BJ (cell line): ENCODE measurements around the gene IL1RAPL1. TPM values are rescaled to one million over a fixed set of nuclear protein-coding genes. Genes with fewer than 3 reads are reported as not detected.

Source experiments
- CTCF ChIA-PET: fragments of 350-600 bp; formaldehyde crosslinking; extraction: SDS; loops from one replicate; lab custom pipeline; 2021; ENCODE audit warnings: antibody characterized with exemption, inconsistent platforms; lab: Yijun Ruan, JAX
- POLR2A ChIA-PET: fragments of 300-600 bp; sonication (Branson Sonifier 250); formaldehyde crosslinking; extraction: SDS; loops from one replicate; lab custom pipeline; 2021; ENCODE audit warnings: antibody characterized with exemption; lab: Charles Lee
- DNase-seq: peaks from one replicate; pipeline ENCODE4 v3.0.0-alpha.2; 2011; ENCODE audit warnings: low read depth
- H3K27me3 ChIP-seq: 2 replicates; pipeline ENCODE4 v1.6.0; 2011; ENCODE audit warnings: low read length; ENCODE audit not compliant: control insufficient read depth, insufficient read depth
- H3K36me3 ChIP-seq: 2 replicates; pipeline ENCODE4 v1.5.1; 2011; ENCODE audit warnings: low read length; ENCODE audit not compliant: control insufficient read depth, insufficient read depth
- H3K4me3 ChIP-seq: 2 replicates; pipeline ENCODE4 v1.5.1; 2011; ENCODE audit warnings: low read depth, mild to moderate bottlenecking, control low read depth, low read length
- polyA plus RNA-seq: library from polyadenylated mRNA; depleted of rRNA; stranded (reverse); fragments of >200 nt; gene quantifications from 2 replicates; pipeline ENCODE4 v1.2.3, GENCODE V29; 2011
- small RNA-seq: library from RNA; depleted of rRNA; stranded (forward); fragments of <200 nt; gene quantifications from one replicate; pipeline ENCODE3, GENCODE V24; 2012; ENCODE audit warnings: low replicate concordance, low read depth; ENCODE audit not compliant: insufficient read length
- TF ChIP-seq, protein P1 (sequence below): IDR thresholded peaks from 2 replicates; pipeline ENCODE4 v1.5.1; 2011; ENCODE audit warnings: low read depth, mild to moderate bottlenecking, control low read depth, inconsistent platforms, low read length, moderate library complexity; ENCODE audit not compliant: insufficient read depth

Gene IL1RAPL1
- polyA plus RNA-seq, 1 experiment, result 0.02 TPM

DNA sequence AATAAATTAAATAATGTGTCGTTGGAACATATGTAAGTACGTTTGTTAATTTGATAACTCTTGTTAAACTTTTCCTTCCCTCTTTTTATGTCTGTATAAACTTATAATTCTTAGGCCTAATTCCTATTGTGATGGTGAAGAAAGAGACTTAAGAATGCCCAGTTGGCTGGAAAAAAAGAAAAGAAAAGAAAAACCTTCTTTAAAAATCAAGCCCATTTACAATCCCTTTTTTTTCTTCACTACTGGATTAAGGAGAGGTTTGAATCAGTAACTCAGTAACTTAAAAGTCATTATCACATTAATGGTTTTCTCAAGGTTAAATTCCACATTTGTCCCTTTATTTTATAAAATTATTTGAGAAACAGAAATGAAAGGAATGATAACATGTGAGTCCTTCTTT is 1374.8 kb downstream of the IL1RAPL1 start:
- ChIA-PET POLR2A (no interaction called here), CTCF (no interaction called here)
- no peak overlapping the region for H3K4me3 ChIP-seq
- no peaks in the 10 kb centered on the region for H3K27me3 ChIP-seq
- H3K36me3 ChIP-seq, result no peaks in the 10 kb centered on the region
- TF ChIP-seq, protein P1, sequence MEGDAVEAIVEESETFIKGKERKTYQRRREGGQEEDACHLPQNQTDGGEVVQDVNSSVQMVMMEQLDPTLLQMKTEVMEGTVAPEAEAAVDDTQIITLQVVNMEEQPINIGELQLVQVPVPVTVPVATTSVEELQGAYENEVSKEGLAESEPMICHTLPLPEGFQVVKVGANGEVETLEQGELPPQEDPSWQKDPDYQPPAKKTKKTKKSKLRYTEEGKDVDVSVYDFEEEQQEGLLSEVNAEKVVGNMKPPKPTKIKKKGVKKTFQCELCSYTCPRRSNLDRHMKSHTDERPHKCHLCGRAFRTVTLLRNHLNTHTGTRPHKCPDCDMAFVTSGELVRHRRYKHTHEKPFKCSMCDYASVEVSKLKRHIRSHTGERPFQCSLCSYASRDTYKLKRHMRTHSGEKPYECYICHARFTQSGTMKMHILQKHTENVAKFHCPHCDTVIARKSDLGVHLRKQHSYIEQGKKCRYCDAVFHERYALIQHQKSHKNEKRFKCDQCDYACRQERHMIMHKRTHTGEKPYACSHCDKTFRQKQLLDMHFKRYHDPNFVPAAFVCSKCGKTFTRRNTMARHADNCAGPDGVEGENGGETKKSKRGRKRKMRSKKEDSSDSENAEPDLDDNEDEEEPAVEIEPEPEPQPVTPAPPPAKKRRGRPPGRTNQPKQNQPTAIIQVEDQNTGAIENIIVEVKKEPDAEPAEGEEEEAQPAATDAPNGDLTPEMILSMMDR, result no peak
- DNase-seq, result no peak

DNA sequence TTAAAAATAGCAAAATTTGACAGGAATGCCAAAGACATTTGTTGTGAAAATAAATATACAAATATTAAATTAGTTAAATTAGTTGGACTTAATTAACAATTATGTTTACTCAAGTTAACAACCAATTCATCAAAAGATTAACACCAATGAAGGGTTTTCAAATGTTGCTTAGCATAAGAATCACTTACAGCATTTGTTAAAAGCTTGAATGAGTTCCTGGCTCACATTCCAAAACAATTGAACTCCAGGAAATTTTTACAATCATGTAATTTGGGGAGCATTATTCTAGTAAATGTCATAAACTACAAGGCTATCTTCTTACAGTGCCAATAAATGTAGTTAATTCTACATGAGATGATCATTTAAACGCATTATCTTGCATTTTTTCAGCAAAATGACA is 1378.4 kb downstream of the IL1RAPL1 start:
- Histone ChIP-seq H3K36me3 (no peaks in the 10 kb centered on the region), H3K4me3 (no peak overlapping the region), H3K27me3 (no peaks in the 10 kb centered on the region)
- TF ChIP-seq, protein P1, result no peak
- DNase-seq, result no peak
- ChIA-PET CTCF (no interaction called here), POLR2A (no interaction called here)

DNA sequence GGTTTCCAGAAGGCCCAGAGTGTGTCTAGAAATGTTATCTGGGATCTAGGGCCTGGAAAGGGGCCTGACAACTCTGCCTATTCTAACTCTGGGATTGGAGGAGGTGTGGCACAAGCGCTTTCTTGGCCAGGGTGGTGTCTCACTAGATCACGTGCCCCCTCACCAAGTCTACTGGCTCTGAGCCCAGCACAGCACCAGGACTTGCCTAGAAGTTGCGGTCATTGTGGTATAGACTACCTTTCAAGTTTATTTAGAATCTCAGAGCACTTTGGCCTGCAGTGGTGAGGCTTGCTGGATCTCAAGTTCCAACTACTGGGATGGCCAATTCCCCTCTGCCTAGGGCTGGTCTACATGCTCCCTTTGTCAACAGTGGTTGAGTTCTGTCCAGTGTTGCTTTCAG is 1404.8 kb downstream of the IL1RAPL1 start:
- TF ChIP-seq, protein P1, result no peak
- Histone ChIP-seq H3K27me3 (no peaks in the 10 kb centered on the region), H3K4me3 (no peak overlapping the region), H3K36me3 (no peaks in the 10 kb centered on the region)
- no peak for DNase-seq
- ChIA-PET CTCF (no interaction called here), POLR2A (no interaction called here)

DNA sequence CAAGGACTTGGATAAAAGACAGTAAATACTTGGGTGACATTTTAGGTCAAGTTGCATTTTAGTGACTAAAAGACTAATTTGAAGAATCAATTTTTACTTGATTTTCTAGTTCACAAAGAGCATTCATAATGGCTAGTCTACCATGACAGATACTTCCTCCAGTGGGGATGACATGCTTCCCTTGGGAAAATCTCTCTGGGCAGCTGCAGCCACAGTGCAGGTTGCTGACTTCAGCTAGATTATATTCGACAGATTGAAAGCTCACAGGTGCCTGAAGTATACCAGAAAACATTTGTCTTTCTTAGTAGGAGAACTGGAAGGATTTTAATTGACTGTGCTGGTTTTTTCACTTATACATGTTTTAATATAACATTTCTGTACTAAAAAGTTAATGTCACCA is 1418.6 kb downstream of the IL1RAPL1 start:
- no peak overlapping the region for H3K4me3 ChIP-seq
- CTCF ChIA-PET, result interaction anchor here (0.5 kb wide), 1 partner anchor 316 kb away, joined by 3 read pairs; no protein-coding TSS in a partner anchor
- POLR2A ChIA-PET, result no interaction called here
- no peak for DNase-seq
- H3K27me3 ChIP-seq, result no peaks in the 10 kb centered on the region
- TF ChIP-seq, protein P1, result no peak
- H3K36me3 ChIP-seq, result no peaks in the 10 kb centered on the region

Small RNAs within 50 kb of the gene (small RNA-seq; reads per million reads assigned to genes)
- not detected for gene MIR4666B
- not detected for gene RF00284
- not detected for gene RNA5SP500
